DOHH2 (cell line): ENCODE measurements around the gene FTCD.

Experiments used
- H3F3A ChIP-seq: fragments of 200-600 bp; sonication (generic), shearing (Covaris generic); 2 replicates; pipeline ENCODE4 v1.6.0; 2016; ENCODE audit warnings: antibody characterized with exemption, mild to moderate bottlenecking; ENCODE audit not compliant: control insufficient read depth, insufficient read depth
- H3K27ac ChIP-seq: fragments of 200-600 bp; sonication (generic); 2 replicates; pipeline ENCODE4 v1.5.1; 2014; ENCODE audit warnings: low read depth, mild to moderate bottlenecking, low read length, moderate library complexity
- H3K27me3 ChIP-seq: fragments of 200-600 bp; sonication (generic); 2 replicates; pipeline ENCODE4 v1.6.1; 2014; ENCODE audit warnings: mild to moderate bottlenecking, low read length, mixed read lengths; ENCODE audit not compliant: control insufficient read depth
- H3K36me3 ChIP-seq: fragments of 200-600 bp; sonication (generic); 2 replicates; pipeline ENCODE4 v1.6.1; 2014; ENCODE audit warnings: mild to moderate bottlenecking, low read length, moderate library complexity, mixed read lengths; ENCODE audit not compliant: control insufficient read depth
- H3K4me1 ChIP-seq: fragments of 200-600 bp; sonication (generic); 2 replicates; pipeline ENCODE4 v1.6.1; 2014; ENCODE audit warnings: mild to moderate bottlenecking, low read length, mixed read lengths; ENCODE audit not compliant: control insufficient read depth
- H3K4me2 ChIP-seq: fragments of 200-600 bp; sonication (generic); 2 replicates; pipeline ENCODE4 v1.6.0; 2014; ENCODE audit warnings: mild to moderate bottlenecking, low read length, moderate library complexity
- H3K4me3 ChIP-seq: fragments of 200-600 bp; sonication (generic); 2 replicates; pipeline ENCODE4 v1.5.1; 2014; ENCODE audit warnings: mild to moderate bottlenecking, low read length, mixed read lengths
- H3K79me2 ChIP-seq: fragments of 200-600 bp; sonication (generic); 2 replicates; pipeline ENCODE4 v1.6.1; 2014; ENCODE audit warnings: mild to moderate bottlenecking, low read length, mixed read lengths; ENCODE audit not compliant: control insufficient read depth
- H3K9me2 ChIP-seq: fragments of 200-600 bp; sonication (generic); replicated peaks from 2 replicates; pipeline ENCODE4 v1.6.1; 2014; ENCODE audit warnings: mild to moderate bottlenecking, low read length, mixed read lengths; ENCODE audit not compliant: control insufficient read depth
- H3K9me3 ChIP-seq: fragments of 200-600 bp; sonication (generic); 2 replicates; pipeline ENCODE4 v1.6.1; 2014; ENCODE audit warnings: antibody characterized with exemption, low read length, mixed read lengths; ENCODE audit not compliant: control insufficient read depth, insufficient read depth
- H4K20me1 ChIP-seq: fragments of 200-600 bp; sonication (generic); 2 replicates; pipeline ENCODE4 v1.6.0; 2014; ENCODE audit warnings: low read depth, mild to moderate bottlenecking, antibody characterized with exemption, low read length, moderate library complexity; ENCODE audit not compliant: control insufficient read depth, insufficient read depth
- EZH2phosphoT487 ChIP-seq: fragments of 200-600 bp; sonication (generic); IDR thresholded peaks from 2 replicates; pipeline ENCODE4 v1.6.1; 2017; ENCODE audit warnings: borderline replicate concordance, mild to moderate bottlenecking, antibody characterized with exemption, low read length, moderate library complexity, mixed read lengths
- TF ChIP-seq, protein P1 (sequence below): fragments of 200-600 bp; sonication (generic); IDR thresholded peaks from one replicate; pipeline ENCODE4 v1.5.1; 2014; ENCODE audit warnings: antibody characterized with exemption, mild to moderate bottlenecking, low read depth, low read length; ENCODE audit not compliant: poor library complexity, severe bottlenecking

Gene FTCD

DNA sequence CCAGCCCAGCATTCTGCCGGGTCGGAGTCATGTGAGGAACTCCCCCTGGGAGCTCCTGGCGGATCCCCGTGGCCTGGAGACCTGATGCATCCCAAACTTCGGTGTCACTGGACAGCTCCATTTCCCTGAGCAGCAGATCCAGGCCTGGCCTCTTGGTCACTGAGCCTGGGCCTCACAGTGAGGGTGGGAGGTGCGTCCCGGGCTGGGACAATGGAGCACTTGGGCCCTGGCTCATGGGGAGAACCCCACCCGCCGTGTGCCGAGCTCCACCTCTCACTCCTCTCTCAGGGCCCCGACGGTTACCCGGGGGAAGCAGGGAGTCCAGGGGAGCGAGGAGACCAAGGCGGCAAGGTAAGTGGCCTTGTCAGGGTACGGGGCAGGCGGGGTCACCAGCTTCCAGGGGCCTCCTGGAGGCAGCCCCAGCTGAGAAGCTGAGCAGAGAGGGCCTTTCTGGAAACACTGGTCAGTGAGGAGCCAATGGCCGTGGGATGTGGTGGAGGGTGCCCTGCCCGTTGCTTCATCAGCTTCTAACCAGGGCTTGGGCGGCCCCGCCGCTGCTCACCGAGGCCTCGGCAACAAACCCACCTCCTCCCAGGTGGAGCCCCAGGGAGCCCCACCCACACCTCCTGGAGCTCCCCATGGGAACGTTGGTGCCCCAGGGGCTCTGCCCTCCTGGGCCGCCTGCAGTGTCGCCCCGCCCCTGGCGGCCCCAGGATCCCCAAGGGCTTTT lies 37.6 kb downstream of the FTCD start:
- TF ChIP-seq, protein P1, sequence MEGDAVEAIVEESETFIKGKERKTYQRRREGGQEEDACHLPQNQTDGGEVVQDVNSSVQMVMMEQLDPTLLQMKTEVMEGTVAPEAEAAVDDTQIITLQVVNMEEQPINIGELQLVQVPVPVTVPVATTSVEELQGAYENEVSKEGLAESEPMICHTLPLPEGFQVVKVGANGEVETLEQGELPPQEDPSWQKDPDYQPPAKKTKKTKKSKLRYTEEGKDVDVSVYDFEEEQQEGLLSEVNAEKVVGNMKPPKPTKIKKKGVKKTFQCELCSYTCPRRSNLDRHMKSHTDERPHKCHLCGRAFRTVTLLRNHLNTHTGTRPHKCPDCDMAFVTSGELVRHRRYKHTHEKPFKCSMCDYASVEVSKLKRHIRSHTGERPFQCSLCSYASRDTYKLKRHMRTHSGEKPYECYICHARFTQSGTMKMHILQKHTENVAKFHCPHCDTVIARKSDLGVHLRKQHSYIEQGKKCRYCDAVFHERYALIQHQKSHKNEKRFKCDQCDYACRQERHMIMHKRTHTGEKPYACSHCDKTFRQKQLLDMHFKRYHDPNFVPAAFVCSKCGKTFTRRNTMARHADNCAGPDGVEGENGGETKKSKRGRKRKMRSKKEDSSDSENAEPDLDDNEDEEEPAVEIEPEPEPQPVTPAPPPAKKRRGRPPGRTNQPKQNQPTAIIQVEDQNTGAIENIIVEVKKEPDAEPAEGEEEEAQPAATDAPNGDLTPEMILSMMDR: no peak
- no peak for TF ChIP-seq EZH2phosphoT487
- Histone ChIP-seq H3K27ac (no peak overlapping the region), H3K9me3 (peaks cover 21% of the 10 kb centered on the region; the same call in 1 of the 2 replicates), H3K4me3 (no peak overlapping the region), H3K4me2 (no peak overlapping the region), H3K36me3 (no peaks in the 10 kb centered on the region), H3K27me3 (no peaks in the 10 kb centered on the region), H3K9me2 (no peaks in the 10 kb centered on the region), H3K4me1 (no peaks in the 10 kb centered on the region), H4K20me1 (no peaks in the 10 kb centered on the region), H3F3A (no peaks in the 10 kb centered on the region), H3K79me2 (no peaks in the 10 kb centered on the region)

DNA sequence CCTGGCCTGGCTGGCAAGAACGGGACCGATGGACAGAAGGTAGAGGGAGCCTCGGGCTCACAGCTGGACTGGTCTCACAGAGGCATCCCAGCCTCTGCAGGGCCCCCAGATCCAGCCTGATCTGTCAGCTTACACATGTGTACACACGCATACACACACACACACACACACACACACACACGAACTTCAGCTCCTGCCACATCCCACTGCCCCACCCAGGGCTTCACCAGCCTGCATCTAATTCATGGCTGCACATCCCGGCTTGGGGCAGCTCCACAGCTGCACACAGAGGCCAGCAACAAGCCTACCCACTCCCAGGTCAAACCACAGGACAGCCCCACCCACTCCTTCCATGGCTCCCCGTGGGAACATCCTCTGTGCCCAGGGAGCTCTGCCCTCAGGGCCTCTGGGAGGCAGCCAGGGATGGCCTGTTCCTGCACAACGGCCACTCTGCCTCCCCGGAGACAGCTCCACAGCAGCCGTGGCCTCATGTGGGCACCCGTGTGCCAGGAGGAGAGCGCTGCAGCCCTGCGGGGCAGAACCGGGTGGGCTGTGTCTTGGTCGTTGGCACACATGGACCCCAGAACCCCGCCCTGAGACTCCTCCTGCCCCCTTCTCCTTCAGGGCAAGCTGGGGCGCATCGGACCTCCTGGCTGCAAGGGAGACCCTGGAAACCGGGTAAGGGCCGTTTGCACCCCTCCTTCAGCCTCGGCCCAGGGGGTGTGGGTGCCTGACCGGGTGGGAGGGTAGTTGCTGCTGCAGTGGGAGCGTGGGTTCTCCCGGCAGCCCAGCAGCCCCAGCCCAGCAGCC lies 38.4 kb downstream of the FTCD start:
- no peaks in the 10 kb centered on the region for H4K20me1 ChIP-seq
- no peaks in the 10 kb centered on the region for H3K79me2 ChIP-seq
- H3K27me3 ChIP-seq: no peaks in the 10 kb centered on the region
- no peaks in the 10 kb centered on the region for H3K4me1 ChIP-seq
- H3K4me3 ChIP-seq: no peak overlapping the region
- no peak overlapping the region for H3K4me2 ChIP-seq
- H3K9me2 ChIP-seq: no peaks in the 10 kb centered on the region
- H3K9me3 ChIP-seq: peaks cover 24% of the 10 kb centered on the region; the same call in 1 of the 2 replicates
- TF ChIP-seq, protein P1: no peak
- TF ChIP-seq EZH2phosphoT487: no peak
- H3F3A ChIP-seq: no peaks in the 10 kb centered on the region
- no peak overlapping the region for H3K27ac ChIP-seq
- H3K36me3 ChIP-seq: no peaks in the 10 kb centered on the region

DNA sequence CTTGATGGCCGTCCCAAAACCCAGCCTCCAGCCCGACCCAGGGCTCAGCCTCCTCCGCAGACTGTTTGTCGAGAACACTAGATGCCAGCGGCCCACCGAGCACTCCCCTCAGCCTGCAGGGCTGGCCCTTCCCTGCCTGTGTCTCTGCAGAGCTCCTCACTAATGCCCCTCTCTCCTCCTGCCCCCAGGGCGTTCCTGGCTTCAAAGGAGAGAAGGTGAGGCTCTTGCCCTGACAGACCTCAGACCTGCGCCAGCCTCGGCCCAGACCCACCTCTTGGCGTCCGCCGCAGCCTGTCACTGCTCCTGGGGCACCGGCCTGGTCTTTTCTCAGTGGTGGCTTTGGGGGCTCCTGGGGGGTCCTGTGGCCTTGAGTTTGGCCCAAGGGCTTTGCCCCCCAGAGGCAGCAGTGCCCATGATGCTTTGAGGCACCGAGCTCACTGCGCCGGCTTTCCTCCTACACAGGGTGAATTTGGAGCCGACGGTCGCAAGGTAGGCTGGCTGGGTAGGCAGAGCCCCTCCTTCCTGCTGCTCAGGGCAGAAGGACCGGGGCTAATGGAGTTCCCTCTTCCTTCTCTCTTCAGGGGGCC lies 39.1 kb downstream of the FTCD start:
- H3K4me1 ChIP-seq: no peaks in the 10 kb centered on the region
- H3K27me3 ChIP-seq: no peaks in the 10 kb centered on the region
- peaks cover 26% of the 10 kb centered on the region; the same call in 1 of the 2 replicates for H3K9me3 ChIP-seq
- TF ChIP-seq, protein P1: no peak
- TF ChIP-seq EZH2phosphoT487: no peak
- no peaks in the 10 kb centered on the region for H4K20me1 ChIP-seq
- H3K79me2 ChIP-seq: no peaks in the 10 kb centered on the region
- no peaks in the 10 kb centered on the region for H3F3A ChIP-seq
- no peaks in the 10 kb centered on the region for H3K9me2 ChIP-seq
- H3K36me3 ChIP-seq: no peaks in the 10 kb centered on the region
- no peak overlapping the region for H3K27ac ChIP-seq
- no peak overlapping the region for H3K4me3 ChIP-seq
- H3K4me2 ChIP-seq: no peak overlapping the region
